Fibroblast of the aortic adventitia (primary cell): ENCODE data around the gene CCL14. TPM values are rescaled to one million over a fixed set of nuclear protein-coding genes. Genes with fewer than 3 reads are reported as not detected.
"Not testable (repeated sequence)": the region's sequence is repeated elsewhere in the genome, so short reads cannot be mapped to it uniquely, and the experiment has no call there.

Experiments used
- DNase-seq: peaks from one replicate; pipeline ENCODE4 v3.0.0-alpha.2; 2010; ENCODE audit warnings: low read depth
- H3K4me3 ChIP-seq: 2 replicates; pipeline ENCODE4 v1.5.1; 2011; ENCODE audit warnings: low read depth, mild to moderate bottlenecking, control low read depth, low read length, moderate library complexity
- total RNA-seq: library from RNA; depleted of rRNA; stranded (reverse); fragments of >200 nt; gene quantifications from 2 replicates; pipeline ENCODE4 v1.2.3, GENCODE V29; 2012; ENCODE audit warnings: low replicate concordance
- TF ChIP-seq, protein P1 (sequence below): IDR thresholded peaks from 2 replicates; pipeline ENCODE4 v1.5.1; 2011; ENCODE audit warnings: mild to moderate bottlenecking, low read length, control low read depth, inconsistent platforms; ENCODE audit not compliant: insufficient read depth

Gene CCL14
- total RNA-seq, 1 donor, result not detected

DNA sequence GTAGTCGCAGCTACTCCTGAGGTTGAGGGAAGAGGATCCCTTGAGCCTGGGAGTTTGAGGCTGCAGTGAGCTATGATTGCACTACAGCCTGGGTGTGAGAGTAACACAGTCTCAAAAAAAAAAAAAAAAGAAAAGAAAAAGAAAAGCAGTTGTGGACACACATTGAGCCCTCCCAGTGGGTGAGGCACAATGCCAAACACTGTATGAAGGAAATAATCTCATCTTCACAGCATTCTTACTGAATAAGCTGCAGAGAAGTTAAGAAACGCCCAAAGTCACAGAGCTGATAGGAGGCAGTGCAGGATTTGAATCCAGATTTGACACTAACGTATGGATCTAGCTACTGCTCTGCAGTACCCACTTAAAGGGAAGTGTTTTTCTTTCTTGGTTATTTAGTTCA, 37.1 kb downstream of the CCL14 start:
- DNase-seq, result no peak
- TF ChIP-seq, protein P1, sequence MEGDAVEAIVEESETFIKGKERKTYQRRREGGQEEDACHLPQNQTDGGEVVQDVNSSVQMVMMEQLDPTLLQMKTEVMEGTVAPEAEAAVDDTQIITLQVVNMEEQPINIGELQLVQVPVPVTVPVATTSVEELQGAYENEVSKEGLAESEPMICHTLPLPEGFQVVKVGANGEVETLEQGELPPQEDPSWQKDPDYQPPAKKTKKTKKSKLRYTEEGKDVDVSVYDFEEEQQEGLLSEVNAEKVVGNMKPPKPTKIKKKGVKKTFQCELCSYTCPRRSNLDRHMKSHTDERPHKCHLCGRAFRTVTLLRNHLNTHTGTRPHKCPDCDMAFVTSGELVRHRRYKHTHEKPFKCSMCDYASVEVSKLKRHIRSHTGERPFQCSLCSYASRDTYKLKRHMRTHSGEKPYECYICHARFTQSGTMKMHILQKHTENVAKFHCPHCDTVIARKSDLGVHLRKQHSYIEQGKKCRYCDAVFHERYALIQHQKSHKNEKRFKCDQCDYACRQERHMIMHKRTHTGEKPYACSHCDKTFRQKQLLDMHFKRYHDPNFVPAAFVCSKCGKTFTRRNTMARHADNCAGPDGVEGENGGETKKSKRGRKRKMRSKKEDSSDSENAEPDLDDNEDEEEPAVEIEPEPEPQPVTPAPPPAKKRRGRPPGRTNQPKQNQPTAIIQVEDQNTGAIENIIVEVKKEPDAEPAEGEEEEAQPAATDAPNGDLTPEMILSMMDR, result no peak
- H3K4me3 ChIP-seq, result no peak overlapping the region

DNA sequence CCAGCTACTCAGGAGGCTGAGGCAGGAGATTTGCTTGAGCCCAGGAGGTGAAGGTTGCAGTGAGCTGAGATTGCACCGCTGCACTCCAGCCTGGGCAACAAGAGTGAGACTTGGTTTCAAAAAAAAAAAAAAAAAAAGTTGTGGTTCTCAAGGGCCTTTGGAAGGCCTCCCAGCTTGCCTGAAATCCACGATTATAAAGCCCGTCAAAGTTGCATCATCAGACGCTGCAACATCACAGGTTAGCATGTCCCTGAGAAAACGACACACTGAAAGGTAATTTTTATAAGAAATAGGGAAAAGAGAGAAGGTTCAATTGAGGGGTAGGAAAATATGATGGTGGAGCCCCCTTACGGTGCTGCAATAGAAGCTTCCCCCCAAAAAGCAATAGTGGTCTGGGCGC, 38.4 kb downstream of the CCL14 start:
- TF ChIP-seq, protein P1, result no peak
- DNase-seq, result no peak
- no peak overlapping the region for H3K4me3 ChIP-seq

DNA sequence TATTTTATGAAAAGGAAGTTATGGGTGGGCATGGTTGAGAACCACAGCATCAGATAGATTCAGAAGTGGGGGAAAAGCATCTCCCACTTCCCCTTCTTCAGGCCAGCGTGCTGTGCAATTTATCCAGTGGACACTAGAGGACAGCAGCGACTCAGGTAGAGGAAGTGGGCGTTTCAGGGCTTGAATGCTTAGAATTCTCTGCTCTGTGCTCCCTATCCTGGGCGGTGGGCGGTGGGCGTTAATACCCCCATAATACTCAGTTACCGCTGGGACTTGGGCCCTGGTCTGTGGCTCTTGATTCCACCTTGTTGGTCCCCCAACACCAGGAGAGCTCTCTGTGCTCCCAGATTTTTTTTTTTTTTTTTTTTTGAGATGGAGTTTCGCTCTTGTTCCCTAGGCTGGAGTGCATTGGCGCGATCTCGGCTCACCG, 39.4 kb downstream of the CCL14 start:
- DNase-seq, result peak; percentile 38
- peak overlapping the region; percentile 13 for H3K4me3 ChIP-seq
- TF ChIP-seq, protein P1, result peak; percentile 88

DNA sequence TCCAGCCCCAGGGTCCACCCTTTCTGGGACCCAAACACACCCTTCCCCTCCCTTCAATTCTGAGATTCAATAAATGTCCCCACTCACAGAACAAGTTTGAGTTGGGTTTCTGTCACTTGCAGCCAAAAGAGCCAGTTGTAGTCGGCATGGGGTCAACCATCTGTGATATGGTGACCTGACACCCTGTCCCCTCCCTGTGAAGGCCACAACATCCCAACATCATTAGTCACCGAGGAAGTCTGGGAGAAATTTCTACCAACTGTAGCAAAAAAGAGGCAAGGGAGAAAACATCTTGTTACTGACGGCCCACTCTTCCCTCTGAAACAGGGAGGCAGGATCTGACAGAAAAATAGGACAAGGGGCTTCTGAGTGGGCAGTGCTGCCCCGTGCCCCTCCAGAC, 42.4 kb downstream of the CCL14 start:
- TF ChIP-seq, protein P1, result no peak
- no peak overlapping the region for H3K4me3 ChIP-seq
- DNase-seq, result no peak

DNA sequence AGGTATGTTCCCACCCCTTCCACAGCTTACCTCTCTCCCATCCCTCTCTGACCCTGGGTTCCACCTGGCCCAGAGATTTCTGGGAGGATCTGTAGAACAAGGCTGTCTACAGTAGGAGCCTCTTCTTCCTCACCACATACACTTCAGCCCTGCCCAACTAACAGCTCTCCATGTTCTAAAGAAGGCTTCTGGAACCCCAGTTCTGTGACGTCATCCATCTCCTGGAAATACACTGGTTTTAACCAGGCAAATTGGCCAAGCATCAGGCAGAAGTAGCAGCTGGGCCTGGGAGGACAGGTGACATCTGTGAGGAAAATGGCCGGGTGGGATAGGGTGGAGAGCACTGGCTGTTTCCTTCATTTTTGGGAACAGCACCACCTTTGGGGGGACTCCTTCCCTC, 43.0 kb downstream of the CCL14 start, which contains the start of gene LYZL6:
LYZL6 (minus strand) TSS at position 177 of the 400 bp plus-strand sequence. CDS start 4,357 bp downstream, outside the sequence.
- no peak for DNase-seq

DNA sequence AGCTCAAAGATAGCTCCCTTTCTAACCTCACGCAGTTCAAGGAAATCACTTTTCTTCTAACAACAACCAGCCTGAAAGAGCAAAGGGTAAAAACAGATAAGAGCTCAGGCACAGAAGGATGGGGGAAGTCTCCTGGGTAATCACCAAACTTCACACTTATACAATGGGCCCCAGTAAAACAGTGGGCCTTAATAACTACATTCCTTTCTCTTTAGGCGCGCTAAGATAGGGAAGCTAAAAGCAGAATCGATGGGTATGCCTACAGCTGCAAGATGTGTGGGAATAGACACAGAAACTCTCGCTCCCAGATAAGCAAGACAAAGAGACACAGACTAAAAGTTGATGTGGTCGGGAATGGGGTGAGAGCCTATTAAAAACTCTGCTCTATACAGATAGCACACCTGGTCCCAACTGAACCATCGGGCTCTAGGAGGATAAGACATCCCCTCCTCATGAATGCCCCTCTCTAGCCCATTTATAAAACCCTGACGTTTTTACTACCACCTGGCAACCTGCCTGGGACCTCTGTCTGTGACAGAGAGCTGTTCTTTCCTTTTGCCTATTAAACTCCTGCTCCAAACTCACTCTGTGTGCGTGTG, 43.8 kb downstream of the CCL14 start:
- no peak for DNase-seq
- TF ChIP-seq, protein P1, result no peak
- no peak overlapping the region for H3K4me3 ChIP-seq

More for the DNA sequence above, 43.0 kb downstream of the CCL14 start, which contains the start of gene LYZL6:
- TF ChIP-seq, protein P1, result no peak
- no peak within 1 kb of the TSS for H3K4me3 ChIP-seq

DNA sequence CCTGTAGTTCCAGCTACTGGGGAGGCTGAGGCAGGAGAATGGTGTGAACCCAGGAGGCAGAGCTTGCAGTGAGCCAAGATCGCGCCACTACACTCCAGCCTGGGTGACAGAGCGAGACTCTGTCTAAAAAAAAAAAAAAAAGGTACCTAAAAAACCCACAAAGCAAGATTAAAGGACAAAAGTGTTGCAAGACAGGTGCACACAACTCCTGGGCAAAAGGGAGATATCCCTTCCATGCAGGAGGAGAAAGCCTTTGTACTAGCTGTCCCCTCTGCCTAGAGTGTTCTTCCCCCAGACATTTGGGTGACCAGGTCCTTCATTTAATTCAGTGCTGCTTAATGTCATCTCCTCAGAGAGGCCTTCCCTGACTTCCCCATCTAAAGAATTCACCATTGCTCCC, 48.0 kb downstream of the CCL14 start:
- DNase-seq, result not testable (repeated sequence)

More for the DNA sequence above, 48.0 kb downstream of the CCL14 start:
- not testable (repeated sequence) for H3K4me3 ChIP-seq
